RPMI8226 (cell line): ENCODE data around the gene ALX3.
"Not testable (repeated sequence)": the region's sequence is repeated elsewhere in the genome, so short reads cannot be mapped to it uniquely, and the experiment has no call there.

Experiments
- DNase-seq: peaks from one replicate; pipeline ENCODE4 v3.0.0-alpha.2; 2015

Gene ALX3

GRCh38 chr1:110038271-110038670, 32.2 kb downstream of the ALX3 start:
- no peak for DNase-seq

GRCh38 chr1:110035236-110035752, 35.2 kb downstream of the ALX3 start:
- DNase-seq, result no peak

GRCh38 chr1:110034451-110035235, 35.8 kb downstream of the ALX3 start, which contains the start of gene STRIP1:
TSS of gene STRIP1 (plus strand) at chr1:110034624. CDS start at chr1:110034638, 14 bp downstream.
- DNase-seq, result peak; percentile 92

DNA sequence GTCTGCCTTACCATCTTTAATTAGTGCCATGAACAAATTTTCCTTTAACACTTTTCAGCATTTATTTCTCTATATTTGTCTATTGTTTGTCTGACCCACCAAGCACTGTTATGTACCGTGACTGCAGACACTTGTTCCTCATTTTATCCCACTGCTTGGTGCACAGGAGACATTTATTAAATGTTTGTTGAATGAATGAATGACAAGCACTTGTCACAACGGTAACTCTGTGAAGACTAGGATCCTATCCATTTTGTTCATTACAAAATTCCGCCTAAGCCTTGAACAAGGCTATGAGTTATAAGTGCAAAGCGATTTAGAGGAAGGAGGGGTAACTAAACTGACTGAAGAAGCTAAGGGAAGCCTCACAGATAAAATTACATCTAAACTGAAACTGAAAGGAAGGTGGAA, 36.4 kb downstream of the ALX3 start:
- no peak for DNase-seq

DNA sequence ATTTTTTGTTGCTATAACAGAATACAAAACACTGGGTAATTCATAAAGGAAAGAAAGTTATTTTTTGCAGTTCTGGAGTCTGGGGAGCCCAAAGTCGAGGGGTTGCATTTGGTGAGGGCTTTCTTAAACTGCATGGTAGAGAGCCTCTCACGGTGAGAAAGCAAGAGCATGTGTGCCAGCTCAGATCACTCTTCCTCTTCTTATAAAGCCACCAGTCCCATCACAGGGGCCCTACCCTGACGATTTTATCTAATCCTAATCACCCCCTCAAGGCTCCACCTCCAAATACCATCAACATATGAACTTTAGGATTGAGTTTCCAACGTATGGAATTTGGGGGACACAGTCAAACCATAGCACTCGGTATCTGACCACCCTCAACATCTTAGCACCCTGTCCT, 37.1 kb downstream of the ALX3 start:
- DNase-seq, result no peak

GRCh38 chr1:110032327-110032726, 38.1 kb downstream of the ALX3 start:
- no peak for DNase-seq

DNA sequence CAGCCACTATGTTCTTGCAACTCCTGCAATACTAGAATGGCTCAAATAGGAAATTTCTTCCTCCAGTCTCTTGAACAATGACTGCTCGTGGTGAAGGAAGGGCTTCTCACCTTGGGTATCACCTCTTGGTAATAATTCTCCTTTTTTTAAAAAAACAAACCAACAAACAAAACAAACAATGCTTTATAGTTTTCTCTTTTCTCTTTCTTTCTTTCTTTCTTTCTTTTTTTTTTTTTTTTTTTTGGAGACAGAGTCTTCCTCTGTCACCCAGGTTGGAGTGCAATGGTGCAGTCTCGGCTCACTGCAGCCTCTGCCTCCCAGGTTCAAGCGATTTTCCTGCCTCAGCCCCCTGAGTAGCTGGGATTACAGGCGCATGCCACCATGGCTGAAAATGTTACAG, 39.8 kb downstream of the ALX3 start:
- not testable (repeated sequence) for DNase-seq

DNA sequence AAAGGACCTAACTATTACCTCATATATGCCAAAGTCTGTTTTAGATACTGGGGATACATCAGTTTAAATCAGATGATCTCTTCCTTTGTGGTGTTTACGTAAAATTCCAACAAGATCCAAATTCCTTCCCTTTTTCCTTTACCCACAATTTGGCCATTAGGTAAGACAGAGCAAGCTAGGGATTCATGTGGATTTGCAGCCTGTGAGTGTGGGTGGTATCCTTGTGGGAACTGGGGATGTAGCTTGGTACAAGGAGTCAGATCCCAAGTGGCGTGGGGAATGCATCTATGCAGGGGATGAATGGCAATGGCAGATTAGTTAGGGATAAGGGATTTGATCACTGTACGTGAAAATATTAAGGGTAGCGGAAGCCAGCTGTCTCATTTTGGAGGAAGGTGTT, 45.9 kb downstream of the ALX3 start:
- no peak for DNase-seq

- DNase-seq, result no peak
These were observed 49.2 kb downstream of the ALX3 start for GRCh38 chr1:110021285-110021684.

DNA sequence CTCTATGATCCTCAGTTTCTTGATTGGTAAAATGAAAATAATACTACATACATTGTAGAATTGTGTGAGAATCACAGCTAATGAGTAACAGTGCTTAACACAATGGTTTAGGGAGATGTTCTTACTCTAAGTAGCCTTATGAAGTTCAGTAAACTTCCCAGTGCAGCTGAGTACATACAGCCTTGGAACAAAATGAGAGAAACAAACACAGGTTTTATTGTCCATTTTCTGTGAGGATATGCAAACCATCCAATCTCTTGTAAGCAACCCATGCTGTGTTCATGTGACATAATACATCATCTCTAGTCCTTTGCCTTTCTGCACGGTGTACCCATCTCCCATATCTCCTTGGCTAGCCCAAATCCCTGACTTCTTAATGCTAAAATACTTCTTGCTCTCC, 50.7 kb downstream of the ALX3 start:
- no peak for DNase-seq

DNA sequence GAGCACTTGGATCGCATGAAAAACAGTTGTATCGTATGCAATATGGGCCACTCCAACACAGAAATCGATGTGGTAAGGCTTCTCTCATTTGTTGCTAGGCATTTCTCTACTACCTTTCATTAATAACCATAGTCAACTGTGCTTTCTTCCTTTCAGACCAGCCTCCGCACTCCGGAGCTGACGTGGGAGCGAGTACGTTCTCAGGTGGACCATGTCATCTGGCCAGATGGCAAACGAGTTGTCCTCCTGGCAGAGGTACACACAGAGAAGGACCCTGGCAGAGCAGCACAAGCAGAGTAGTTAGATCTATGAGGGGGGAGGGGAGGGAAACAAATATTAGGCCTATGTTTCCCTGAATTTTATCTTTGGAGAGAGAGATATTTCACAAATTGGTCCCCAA, 52.1 kb downstream of the ALX3 start:
- DNase-seq, result no peak

GRCh38 chr1:110017792-110018191, 52.7 kb downstream of the ALX3 start:
- DNase-seq, result no peak

GRCh38 chr1:110012100-110012780, 58.2 kb downstream of the ALX3 start:
- DNase-seq, result no peak

- peak; percentile 29 for DNase-seq
These were observed 58.9 kb downstream of the ALX3 start for GRCh38 chr1:110011527-110012041.
